ENCODE measurements around the gene ST7. TPM values are rescaled to one million over a fixed set of nuclear protein-coding genes. Genes with fewer than 3 reads are reported as not detected.

ST7 gene
- total and polyA plus RNA-seq, 2 of the 13 experiments (the other 11 are each of a cell fraction or from before 2014, with no cell fraction given) = 17.3 to 23.5 TPM

DNA sequence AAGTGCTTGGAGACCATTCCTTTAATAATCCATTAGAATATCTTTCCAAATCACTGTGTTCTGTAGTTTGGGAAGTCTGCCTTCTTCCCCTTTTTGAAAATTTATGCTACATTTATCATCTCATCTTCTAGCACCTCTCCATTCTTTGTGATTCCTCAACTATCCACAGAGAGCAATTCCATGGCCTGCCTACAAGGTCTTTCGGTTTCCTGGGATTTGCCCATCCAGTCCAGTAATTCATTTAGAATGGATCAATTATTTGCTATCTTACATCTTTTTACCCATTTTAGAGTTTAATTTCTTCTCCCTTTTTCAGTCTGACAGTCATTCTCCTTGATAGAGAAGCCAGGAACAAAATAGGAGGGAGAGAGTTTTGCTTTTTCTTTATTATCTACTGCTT lies 179.8 kb downstream of the ST7 start:
- POLR2A ChIA-PET = no interaction called here
- H3K4me3 ChIP-seq (replicated peaks in 1 of 3; ENCODE audit: insufficient read depth in 1 of 3, low read depth in 2 of 3, low read length in 3 of 3) = no peak overlapping the region

More for the DNA sequence above, 179.8 kb downstream of the ST7 start:
- no peaks in the 10 kb centered on the region for H3K27me3 ChIP-seq (ENCODE audit: control insufficient read depth in 1 of 2, insufficient read depth in 2 of 2, low read length in 2 of 2)
- WGBS (ENCODE audit: low lambda C conversion rate) = 95% methylated on average over 1 of the region's 1 CpG
- ATAC-seq (no peak), FAIRE-seq (no peak), DNase-seq (ENCODE audit: low spot score) (no peak)
- H3K36me3 ChIP-seq (replicated peaks in 1 of 2; ENCODE audit: control insufficient read depth in 1 of 2, insufficient read depth in 2 of 2, low read length in 2 of 2) = peaks cover 5 to 21% of the 10 kb centered on the region in 2 experiments
- H3K9me3 ChIP-seq (ENCODE audit: low read length) = no peaks in the 10 kb centered on the region
- TF ChIP-seq ZKSCAN1 (IDR thresholded peaks at IDR 0.05; ENCODE audit: low read length) = no peak
- TF ChIP-seq NFE2 (CRISPR knock-in tag; IDR thresholded peaks at IDR 0.05) = no peak
- TF ChIP-seq, protein P1, sequence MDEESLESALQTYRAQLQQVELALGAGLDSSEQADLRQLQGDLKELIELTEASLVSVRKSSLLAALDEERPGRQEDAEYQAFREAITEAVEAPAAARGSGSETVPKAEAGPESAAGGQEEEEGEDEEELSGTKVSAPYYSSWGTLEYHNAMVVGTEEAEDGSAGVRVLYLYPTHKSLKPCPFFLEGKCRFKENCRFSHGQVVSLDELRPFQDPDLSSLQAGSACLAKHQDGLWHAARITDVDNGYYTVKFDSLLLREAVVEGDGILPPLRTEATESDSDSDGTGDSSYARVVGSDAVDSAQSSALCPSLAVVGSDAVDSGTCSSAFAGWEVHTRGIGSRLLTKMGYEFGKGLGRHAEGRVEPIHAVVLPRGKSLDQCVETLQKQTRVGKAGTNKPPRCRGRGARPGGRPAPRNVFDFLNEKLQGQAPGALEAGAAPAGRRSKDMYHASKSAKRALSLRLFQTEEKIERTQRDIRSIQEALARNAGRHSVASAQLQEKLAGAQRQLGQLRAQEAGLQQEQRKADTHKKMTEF (CRISPR knock-in tag; IDR thresholded peaks at IDR 0.05) = no peak
- TF ChIP-seq EHMT2 (IDR thresholded peaks at IDR 0.05; ENCODE audit: borderline replicate concordance, low read depth, low read length) = no peak
- no peak for TF ChIP-seq ZBTB38 (CRISPR knock-in tag; IDR thresholded peaks at IDR 0.05)
- no peak for TF ChIP-seq ZNF83 (CRISPR knock-in tag; IDR thresholded peaks at IDR 0.05; ENCODE audit: borderline replicate concordance)
- TF ChIP-seq, protein P2, sequence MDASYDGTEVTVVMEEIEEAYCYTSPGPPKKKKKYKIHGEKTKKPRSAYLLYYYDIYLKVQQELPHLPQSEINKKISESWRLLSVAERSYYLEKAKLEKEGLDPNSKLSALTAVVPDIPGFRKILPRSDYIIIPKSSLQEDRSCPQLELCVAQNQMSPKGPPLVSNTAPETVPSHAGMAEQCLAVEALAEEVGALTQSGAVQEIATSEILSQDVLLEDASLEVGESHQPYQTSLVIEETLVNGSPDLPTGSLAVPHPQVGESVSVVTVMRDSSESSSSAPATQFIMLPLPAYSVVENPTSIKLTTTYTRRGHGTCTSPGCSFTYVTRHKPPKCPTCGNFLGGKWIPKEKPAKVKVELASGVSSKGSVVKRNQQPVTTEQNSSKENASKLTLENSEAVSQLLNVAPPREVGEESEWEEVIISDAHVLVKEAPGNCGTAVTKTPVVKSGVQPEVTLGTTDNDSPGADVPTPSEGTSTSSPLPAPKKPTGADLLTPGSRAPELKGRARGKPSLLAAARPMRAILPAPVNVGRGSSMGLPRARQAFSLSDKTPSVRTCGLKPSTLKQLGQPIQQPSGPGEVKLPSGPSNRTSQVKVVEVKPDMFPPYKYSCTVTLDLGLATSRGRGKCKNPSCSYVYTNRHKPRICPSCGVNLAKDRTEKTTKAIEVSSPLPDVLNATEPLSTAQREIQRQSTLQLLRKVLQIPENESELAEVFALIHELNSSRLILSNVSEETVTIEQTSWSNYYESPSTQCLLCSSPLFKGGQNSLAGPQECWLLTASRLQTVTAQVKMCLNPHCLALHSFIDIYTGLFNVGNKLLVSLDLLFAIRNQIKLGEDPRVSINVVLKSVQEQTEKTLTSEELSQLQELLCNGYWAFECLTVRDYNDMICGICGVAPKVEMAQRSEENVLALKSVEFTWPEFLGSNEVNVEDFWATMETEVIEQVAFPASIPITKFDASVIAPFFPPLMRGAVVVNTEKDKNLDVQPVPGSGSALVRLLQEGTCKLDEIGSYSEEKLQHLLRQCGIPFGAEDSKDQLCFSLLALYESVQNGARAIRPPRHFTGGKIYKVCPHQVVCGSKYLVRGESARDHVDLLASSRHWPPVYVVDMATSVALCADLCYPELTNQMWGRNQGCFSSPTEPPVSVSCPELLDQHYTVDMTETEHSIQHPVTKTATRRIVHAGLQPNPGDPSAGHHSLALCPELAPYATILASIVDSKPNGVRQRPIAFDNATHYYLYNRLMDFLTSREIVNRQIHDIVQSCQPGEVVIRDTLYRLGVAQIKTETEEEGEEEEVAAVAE (CRISPR knock-in tag; IDR thresholded peaks at IDR 0.05; ENCODE audit: borderline replicate concordance) = no peak
- no peak for TF ChIP-seq ONECUT2 (CRISPR knock-in tag; IDR thresholded peaks at IDR 0.05)
- TF ChIP-seq, protein P3, sequence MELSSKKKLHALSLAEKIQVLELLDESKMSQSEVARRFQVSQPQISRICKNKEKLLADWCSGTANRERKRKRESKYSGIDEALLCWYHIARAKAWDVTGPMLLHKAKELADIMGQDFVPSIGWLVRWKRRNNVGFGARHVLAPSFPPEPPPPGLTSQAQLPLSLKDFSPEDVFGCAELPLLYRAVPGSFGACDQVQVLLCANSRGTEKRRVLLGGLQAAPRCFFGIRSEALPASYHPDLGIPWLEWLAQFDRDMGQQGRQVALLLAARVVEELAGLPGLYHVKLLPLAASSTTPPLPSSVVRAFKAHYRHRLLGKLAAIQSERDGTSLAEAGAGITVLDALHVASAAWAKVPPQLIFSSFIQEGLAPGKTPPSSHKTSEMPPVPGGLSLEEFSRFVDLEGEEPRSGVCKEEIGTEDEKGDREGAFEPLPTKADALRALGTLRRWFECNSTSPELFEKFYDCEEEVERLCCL (CRISPR knock-in tag; IDR thresholded peaks at IDR 0.05; ENCODE audit: borderline replicate concordance) = no peak
- TF ChIP-seq SMYD3 (CRISPR knock-in tag; IDR thresholded peaks at IDR 0.05) = no peak
- TF ChIP-seq, protein P4, sequence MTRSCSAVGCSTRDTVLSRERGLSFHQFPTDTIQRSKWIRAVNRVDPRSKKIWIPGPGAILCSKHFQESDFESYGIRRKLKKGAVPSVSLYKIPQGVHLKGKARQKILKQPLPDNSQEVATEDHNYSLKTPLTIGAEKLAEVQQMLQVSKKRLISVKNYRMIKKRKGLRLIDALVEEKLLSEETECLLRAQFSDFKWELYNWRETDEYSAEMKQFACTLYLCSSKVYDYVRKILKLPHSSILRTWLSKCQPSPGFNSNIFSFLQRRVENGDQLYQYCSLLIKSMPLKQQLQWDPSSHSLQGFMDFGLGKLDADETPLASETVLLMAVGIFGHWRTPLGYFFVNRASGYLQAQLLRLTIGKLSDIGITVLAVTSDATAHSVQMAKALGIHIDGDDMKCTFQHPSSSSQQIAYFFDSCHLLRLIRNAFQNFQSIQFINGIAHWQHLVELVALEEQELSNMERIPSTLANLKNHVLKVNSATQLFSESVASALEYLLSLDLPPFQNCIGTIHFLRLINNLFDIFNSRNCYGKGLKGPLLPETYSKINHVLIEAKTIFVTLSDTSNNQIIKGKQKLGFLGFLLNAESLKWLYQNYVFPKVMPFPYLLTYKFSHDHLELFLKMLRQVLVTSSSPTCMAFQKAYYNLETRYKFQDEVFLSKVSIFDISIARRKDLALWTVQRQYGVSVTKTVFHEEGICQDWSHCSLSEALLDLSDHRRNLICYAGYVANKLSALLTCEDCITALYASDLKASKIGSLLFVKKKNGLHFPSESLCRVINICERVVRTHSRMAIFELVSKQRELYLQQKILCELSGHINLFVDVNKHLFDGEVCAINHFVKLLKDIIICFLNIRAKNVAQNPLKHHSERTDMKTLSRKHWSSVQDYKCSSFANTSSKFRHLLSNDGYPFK (CRISPR knock-in tag; IDR thresholded peaks at IDR 0.05; ENCODE audit: borderline replicate concordance) = no peak
- TF ChIP-seq, protein P5, sequence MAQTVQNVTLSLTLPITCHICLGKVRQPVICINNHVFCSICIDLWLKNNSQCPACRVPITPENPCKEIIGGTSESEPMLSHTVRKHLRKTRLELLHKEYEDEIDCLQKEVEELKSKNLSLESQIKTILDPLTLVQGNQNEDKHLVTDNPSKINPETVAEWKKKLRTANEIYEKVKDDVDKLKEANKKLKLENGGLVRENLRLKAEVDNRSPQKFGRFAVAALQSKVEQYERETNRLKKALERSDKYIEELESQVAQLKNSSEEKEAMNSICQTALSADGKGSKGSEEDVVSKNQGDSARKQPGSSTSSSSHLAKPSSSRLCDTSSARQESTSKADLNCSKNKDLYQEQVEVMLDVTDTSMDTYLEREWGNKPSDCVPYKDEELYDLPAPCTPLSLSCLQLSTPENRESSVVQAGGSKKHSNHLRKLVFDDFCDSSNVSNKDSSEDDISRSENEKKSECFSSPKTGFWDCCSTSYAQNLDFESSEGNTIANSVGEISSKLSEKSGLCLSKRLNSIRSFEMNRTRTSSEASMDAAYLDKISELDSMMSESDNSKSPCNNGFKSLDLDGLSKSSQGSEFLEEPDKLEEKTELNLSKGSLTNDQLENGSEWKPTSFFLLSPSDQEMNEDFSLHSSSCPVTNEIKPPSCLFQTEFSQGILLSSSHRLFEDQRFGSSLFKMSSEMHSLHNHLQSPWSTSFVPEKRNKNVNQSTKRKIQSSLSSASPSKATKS (CRISPR knock-in tag; IDR thresholded peaks at IDR 0.05) = no peak
- H3K4me1 ChIP-seq (ENCODE audit: insufficient read depth, low read length) = no peaks in the 10 kb centered on the region
- in situ Hi-C loops (cut with HindIII; ENCODE audit: extremely low pct_ligation_motif_present, low pct_unique_long_range_greater_than_20kb) = no loop called here
- CTCF ChIA-PET (ENCODE audit: low intra/inter-chr PET ratio, low total read pairs) = no interaction called here
- H4K20me1 ChIP-seq (ENCODE audit: insufficient read depth, low read length) = no peaks in the 10 kb centered on the region
- no peak overlapping the region for H3K9ac ChIP-seq (ENCODE audit: insufficient read depth, low read depth, low read length)
- intact Hi-C loops (cut with micrococcal nuclease; ENCODE audit: unreplicated experiment) = no loop called here
- BruUV-seq (replicated peaks) = no TSS peak
- no peak overlapping the region for H2AFZ ChIP-seq (ENCODE audit: low read length)
- no peak overlapping the region for H3K4me2 ChIP-seq (ENCODE audit: low read depth, low read length)
- H3K79me2 ChIP-seq (ENCODE audit: insufficient read depth, low read length) = no peaks in the 10 kb centered on the region
- H3K27ac ChIP-seq (ENCODE audit: extremely low read length, insufficient read depth, low read length) = no peak overlapping the region
